Measurements from ENCODE around the gene GALNT13.

GALNT13 gene

DNA sequence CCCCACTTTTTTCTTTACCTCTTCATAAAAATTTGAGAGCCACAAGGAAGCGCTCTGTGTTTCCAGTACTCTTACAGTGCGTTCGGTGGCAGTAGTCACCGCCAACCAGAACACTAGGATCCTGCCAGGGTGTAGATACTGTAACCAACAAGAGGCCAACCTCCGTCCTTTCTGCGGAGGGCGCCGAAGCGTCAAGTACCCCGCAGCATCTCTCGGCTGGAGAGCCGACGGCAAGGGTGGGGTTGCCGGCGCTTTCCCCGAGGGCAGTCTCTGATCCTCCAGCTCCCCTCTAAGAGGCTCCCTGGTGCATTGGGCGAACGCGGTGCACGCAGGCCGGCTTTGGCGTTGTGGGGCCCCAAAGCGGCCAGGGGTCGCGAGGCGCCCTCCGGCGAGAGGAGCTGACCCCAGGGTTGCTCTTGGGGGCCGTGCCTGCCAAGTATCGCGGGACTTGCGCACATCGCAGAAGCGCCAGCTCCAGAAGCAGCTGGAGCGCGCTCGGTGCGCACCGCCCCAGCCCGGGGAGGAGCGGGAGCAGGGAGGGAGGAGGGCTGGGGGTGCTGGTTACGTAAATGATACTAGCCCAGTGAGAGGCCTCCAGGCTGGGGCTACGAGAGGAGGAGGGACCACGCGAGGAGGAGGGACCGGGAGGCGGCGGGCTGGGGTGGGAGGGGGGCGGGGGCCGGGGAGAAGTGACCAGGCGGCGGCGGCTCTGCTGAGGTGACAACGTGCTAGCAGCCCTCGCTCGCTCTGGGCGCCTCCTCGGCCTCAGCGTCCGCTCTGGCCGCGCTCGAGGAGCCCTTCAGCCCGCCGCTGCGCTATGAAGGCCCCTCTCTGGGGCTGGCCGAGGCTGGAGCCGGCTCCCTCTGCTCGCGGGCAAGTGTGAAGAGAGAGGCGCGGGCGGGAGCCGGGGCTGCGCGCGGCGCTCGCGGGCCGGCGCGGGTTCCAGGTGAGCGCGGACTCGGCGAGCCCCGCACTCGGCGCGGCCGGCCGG is at the start of gene GALNT13:
TSS of gene GALNT13 (plus strand) at position 692 of the 991 bp plus-strand sequence.
- no peak for DNase-seq (ENCODE audit: low read depth)
- TF ChIP-seq, protein P1, sequence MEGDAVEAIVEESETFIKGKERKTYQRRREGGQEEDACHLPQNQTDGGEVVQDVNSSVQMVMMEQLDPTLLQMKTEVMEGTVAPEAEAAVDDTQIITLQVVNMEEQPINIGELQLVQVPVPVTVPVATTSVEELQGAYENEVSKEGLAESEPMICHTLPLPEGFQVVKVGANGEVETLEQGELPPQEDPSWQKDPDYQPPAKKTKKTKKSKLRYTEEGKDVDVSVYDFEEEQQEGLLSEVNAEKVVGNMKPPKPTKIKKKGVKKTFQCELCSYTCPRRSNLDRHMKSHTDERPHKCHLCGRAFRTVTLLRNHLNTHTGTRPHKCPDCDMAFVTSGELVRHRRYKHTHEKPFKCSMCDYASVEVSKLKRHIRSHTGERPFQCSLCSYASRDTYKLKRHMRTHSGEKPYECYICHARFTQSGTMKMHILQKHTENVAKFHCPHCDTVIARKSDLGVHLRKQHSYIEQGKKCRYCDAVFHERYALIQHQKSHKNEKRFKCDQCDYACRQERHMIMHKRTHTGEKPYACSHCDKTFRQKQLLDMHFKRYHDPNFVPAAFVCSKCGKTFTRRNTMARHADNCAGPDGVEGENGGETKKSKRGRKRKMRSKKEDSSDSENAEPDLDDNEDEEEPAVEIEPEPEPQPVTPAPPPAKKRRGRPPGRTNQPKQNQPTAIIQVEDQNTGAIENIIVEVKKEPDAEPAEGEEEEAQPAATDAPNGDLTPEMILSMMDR (IDR thresholded peaks at IDR 0.05; ENCODE audit: insufficient read depth, low read depth, low read length, missing control alignments) = no peak
- no peak within 1 kb of the TSS for H3K4me3 ChIP-seq (ENCODE audit: low read depth, low read length)

DNA sequence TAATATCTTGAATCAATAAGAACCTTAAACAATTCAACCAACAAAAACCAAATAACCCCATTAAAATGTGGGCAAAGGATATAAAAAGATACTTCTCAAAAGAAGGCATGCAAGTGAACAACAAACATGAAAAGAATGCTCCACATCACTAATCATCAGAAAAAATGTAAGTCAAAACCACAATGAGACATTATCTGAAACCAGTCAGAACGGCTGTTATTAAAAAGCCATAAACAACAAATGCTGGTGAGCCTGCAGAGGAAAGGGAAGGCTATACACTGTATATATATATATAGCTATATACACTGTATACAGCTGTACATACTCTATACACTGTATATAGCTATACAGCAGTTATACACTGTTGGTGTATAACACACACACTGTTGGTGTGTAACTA is 47.8 kb upstream of the GALNT13 start:
- TF ChIP-seq, protein P1 (IDR thresholded peaks at IDR 0.05; ENCODE audit: insufficient read depth, low read depth, low read length, missing control alignments) = no peak
- H3K4me3 ChIP-seq (ENCODE audit: low read depth, low read length) = no peak overlapping the region
- DNase-seq (ENCODE audit: low read depth) = no peak

DNA sequence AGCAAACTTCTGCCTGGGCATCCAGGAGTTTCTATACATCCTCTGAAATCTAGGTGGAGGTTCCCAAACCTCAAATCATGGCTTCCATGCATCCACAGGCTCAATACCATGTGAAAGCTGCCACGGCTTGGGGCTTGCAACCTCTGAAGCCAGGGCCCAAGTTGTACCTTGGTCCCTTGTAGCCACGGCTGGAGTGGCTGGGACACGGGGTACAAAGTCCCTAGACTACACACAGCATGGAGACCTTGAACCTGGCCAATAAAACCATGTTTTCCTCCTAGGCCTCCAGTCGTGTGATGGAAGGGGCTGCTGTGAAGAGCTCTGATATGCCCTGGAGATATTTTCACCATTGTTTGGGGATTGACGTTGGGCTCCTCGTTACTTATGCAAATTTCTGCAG is 43.4 kb upstream of the GALNT13 start:
- TF ChIP-seq, protein P1 (IDR thresholded peaks at IDR 0.05; ENCODE audit: insufficient read depth, low read depth, low read length, missing control alignments) = no peak
- no peak for DNase-seq (ENCODE audit: low read depth)

DNA sequence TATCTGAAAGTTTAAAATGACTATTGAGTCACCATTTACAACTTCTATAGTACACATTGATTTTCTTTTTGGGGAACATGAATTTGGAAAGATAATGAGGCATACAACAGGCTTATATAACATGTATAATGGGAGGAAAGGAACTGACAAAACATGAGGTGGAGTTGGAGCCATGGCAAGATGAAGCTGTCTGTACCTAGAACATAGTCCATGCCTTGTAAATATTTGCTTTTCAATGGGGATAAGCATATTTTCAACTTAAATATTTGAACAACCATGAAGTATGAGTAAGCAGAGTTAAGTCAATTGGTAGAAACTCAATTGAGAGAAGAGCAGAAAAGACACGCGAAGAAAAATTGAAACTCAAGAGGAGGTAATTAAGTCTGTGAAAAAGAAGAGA is 37.1 kb upstream of the GALNT13 start:
- no peak overlapping the region for H3K4me3 ChIP-seq (ENCODE audit: low read depth, low read length)
- TF ChIP-seq, protein P1 (IDR thresholded peaks at IDR 0.05; ENCODE audit: insufficient read depth, low read depth, low read length, missing control alignments) = no peak
- DNase-seq (ENCODE audit: low read depth) = no peak

More for the DNA sequence above, 43.4 kb upstream of the GALNT13 start:
- no peak overlapping the region for H3K4me3 ChIP-seq (ENCODE audit: low read depth, low read length)

DNA sequence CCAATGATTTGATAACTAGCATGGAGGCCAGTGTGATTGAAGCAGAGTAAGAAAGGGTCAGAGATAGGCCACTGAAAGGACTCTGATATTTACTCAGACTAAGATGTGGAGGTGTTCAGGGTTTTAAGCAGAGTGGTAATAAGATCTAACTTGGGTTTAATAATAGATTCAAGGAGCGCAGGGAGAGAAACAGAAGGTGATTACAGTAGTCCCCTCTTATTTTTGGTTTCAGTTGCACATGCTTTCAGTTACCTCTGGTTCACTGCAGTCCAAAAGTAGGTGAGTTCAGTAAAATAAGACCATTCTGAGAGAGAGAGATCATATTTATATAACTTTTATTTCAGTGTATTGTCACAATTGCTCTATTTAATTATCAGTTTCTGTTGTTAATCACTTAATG is 13.5 kb upstream of the GALNT13 start:
- H3K4me3 ChIP-seq (ENCODE audit: low read depth, low read length) = no peak overlapping the region
- no peak for DNase-seq (ENCODE audit: low read depth)
- TF ChIP-seq, protein P1 (IDR thresholded peaks at IDR 0.05; ENCODE audit: insufficient read depth, low read depth, low read length, missing control alignments) = no peak

DNA sequence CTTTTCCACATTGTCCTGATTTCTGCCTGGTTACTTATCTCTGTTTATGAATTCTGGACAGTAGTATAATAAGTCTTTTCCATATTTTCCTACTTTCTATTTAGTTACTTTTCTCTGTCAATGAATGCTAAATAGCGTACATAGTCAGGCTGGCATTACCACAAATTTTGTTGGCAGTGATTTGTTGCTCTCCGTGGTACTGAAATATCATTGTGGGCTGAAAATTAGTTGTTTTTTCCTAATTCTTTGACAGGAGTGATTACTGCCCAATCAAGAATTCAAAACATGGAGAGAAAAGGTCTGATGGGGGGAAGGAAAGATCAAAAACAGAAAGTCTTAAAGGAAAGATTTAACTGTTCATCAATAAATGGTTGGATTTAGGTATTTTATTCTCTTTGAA is 7.7 kb upstream of the GALNT13 start:
- no peak overlapping the region for H3K4me3 ChIP-seq (ENCODE audit: low read depth, low read length)
- DNase-seq (ENCODE audit: low read depth) = no peak
- TF ChIP-seq, protein P1 (IDR thresholded peaks at IDR 0.05; ENCODE audit: insufficient read depth, low read depth, low read length, missing control alignments) = no peak

Measured in GM12865 (cell line).